ENCODE results near the gene ARHGAP20. TPM values are rescaled to one million over a fixed set of nuclear protein-coding genes. Genes with fewer than 3 reads are reported as not detected.

The ARHGAP20 gene
- total RNA-seq, 2 experiments from 2014 or later, result 0.43 to 0.46 TPM

DNA sequence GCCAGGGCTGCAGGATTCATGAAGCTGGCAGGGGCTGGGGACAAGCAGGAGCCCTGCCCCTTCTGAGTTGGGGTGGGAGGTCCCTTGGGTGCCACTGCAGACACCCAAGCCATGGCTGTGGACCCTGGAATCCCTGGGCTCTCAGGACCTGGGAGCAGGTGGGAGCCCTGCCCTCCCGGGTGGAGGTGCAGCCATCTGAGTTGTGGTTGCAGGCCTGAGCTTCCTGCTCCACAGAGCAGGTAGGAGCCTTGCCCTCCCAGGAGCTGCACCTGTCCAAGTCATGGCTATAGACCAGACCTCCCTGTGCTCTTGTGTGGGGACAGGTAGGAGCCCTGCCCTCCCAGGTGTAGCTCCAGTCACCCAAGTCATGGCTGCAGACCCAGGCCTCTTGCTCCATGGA is 113.5 kb downstream of the ARHGAP20 start:
- CTCF ChIA-PET, result no interaction called here
- POLR2A ChIA-PET, result no interaction called here
- ATAC-seq (no peak), DNase-seq (no peak)
- no peak overlapping the region for H3K27ac Mint-ChIP-seq
- intact Hi-C loops (cut with DNase I, micrococcal nuclease), result no loop called here
- no peak overlapping the region for H3K4me3 Mint-ChIP-seq
- no peaks in the 10 kb centered on the region for H3K4me1 Mint-ChIP-seq
- H3K27me3 Mint-ChIP-seq, result no peaks in the 10 kb centered on the region
- H3K36me3 Mint-ChIP-seq (ENCODE audit: low read depth), result no peaks in the 10 kb centered on the region
- no peaks in the 10 kb centered on the region for H3K9me3 Mint-ChIP-seq (ENCODE audit: low read depth)

DNA sequence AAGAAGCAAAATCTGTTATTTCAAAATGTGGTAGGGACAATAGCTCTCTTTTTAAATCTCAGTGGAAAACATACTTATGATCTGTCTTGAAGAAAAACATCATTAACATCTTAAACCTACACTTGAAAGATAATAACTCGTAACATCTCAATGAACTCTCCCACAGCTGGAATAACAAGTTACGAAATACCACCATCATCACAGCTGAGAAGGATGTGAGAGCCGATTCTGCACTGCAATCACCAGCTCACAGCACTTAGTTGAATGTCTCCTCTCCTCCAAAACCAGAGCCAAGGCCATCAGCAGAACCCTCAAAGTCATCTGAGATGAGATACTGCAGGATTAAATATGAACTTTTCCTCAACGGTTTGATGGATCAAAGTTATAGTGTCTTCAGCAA is 124.3 kb downstream of the ARHGAP20 start:
- intact Hi-C loops (cut with DNase I, micrococcal nuclease), result no loop called here
- ATAC-seq (no peak), DNase-seq (no peak)
- Mint-ChIP-seq H3K27me3 (no peaks in the 10 kb centered on the region), H3K4me3 (no peak overlapping the region), H3K4me1 (no peaks in the 10 kb centered on the region), H3K27ac (no peak overlapping the region), H3K36me3 (ENCODE audit: low read depth) (no peaks in the 10 kb centered on the region), H3K9me3 (ENCODE audit: low read depth) (no peaks in the 10 kb centered on the region)
- POLR2A ChIA-PET, result interaction anchor here (0.5 kb wide), 1 partner anchor 205 kb away, joined by 3 read pairs; no protein-coding TSS in a partner anchor
- CTCF ChIA-PET, result interaction anchor here (1.0 to 2.2 kb wide), 4 partner anchors 8 to 566 kb away, joined by 3 to 7 read pairs (median 3); no protein-coding TSS in a partner anchor

DNA sequence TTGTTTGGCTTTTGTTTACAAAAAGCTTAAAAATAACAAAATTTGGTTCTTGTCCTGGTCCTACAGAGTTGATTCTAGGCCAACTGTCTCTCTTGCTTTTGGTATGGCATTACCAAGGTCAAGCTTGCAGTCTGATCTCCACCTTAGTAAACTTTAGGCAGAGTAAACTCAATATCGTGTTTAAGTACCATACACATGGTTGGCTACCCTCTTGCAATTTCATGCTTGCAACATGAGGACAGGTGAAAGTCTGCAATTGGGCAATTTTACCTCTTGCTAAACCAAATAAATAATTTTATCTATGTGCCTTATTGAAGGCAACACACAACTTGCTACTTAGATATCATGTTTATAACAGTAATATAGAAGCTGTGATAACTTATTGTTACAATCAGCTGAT is 125.1 kb downstream of the ARHGAP20 start:
- Mint-ChIP-seq H3K36me3 (ENCODE audit: low read depth) (no peaks in the 10 kb centered on the region), H3K4me1 (no peaks in the 10 kb centered on the region), H3K9me3 (ENCODE audit: low read depth) (no peaks in the 10 kb centered on the region), H3K27ac (no peak overlapping the region), H3K27me3 (no peaks in the 10 kb centered on the region), H3K4me3 (no peak overlapping the region)
- DNase-seq (no peak), ATAC-seq (no peak)
- intact Hi-C loops (cut with DNase I, micrococcal nuclease), result no loop called here
- ChIA-PET CTCF (interaction anchor here (0.6 kb wide), 1 partner anchor 266 kb away, joined by 4 read pairs; no protein-coding TSS in a partner anchor), POLR2A (interaction anchor here (0.6 kb wide), 1 partner anchor 138 kb away, joined by 3 read pairs; no protein-coding TSS in a partner anchor)

DNA sequence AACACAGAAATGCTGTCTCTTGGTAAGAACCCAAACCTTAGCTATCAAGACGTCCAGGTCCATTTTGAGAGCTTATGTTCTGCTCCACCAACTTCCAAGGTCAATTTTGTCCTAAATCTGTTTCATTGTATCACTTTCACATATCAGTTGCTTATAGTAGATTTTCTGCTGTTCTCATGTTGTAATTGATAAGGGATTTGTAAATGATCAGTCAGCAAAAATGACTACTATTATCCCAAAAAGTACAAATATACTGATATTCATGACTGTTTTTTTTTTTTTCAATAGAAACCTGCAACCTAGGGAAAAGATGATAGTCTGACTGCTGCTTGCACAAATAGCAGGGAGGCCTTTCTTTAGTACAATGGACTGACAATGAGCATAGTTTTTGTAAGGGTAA is 128.1 kb downstream of the ARHGAP20 start:
- DNase-seq, result no peak
- no peak overlapping the region for H3K4me3 Mint-ChIP-seq
- CTCF ChIA-PET, result no interaction called here
- H3K27ac Mint-ChIP-seq, result no peak overlapping the region
- no peaks in the 10 kb centered on the region for H3K9me3 Mint-ChIP-seq (ENCODE audit: low read depth)
- no peaks in the 10 kb centered on the region for H3K4me1 Mint-ChIP-seq
- no peak for ATAC-seq
- no peaks in the 10 kb centered on the region for H3K27me3 Mint-ChIP-seq
- POLR2A ChIA-PET, result no interaction called here
- intact Hi-C loops (cut with DNase I, micrococcal nuclease), result no loop called here
- H3K36me3 Mint-ChIP-seq (ENCODE audit: low read depth), result no peaks in the 10 kb centered on the region

DNA sequence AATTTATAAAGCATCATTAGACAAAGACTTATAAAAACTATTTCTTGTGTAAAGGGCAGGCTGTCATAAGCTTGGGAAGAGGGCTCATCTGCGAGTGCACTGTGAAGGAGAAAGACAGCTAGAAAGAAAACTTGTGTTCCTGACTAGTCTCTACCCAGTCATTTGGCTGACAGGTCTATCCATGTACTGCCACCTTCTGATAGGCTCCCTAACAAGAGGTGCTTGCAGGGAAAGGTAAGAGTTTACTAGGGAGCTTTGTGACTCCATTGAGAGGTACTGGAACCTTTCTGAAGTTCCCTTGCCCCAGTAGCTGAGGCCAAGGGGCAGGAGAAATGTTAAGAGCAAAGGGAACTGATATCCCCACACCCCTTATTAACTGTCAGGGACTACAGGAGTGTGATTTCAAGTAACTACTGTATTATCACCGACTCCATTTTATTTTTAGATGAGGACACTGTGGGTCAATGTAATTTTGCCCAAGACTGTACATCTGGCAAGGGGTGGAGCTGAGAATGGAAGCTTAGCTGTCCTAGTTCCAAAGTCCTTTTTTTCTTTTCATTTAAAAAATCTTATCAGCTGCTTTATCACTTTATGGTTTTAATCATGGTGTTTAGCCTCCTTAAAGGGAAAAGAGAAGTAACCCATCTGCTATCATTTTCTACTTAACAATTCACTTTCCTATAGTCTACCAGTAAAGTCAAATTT is 129.4 kb downstream of the ARHGAP20 start:
- H3K36me3 Mint-ChIP-seq (ENCODE audit: low read depth), result no peaks in the 10 kb centered on the region
- no peak overlapping the region for H3K4me3 Mint-ChIP-seq
- CTCF ChIA-PET, result interaction anchor here (1.2 kb wide), 1 partner anchor 137 kb away, joined by 3 read pairs; no protein-coding TSS in a partner anchor
- intact Hi-C loops (cut with DNase I, micrococcal nuclease), result no loop called here
- no peaks in the 10 kb centered on the region for H3K27me3 Mint-ChIP-seq
- no peak for DNase-seq
- no peak for ATAC-seq
- no peaks in the 10 kb centered on the region for H3K4me1 Mint-ChIP-seq
- H3K9me3 Mint-ChIP-seq (ENCODE audit: low read depth), result no peaks in the 10 kb centered on the region
- H3K27ac Mint-ChIP-seq, result no peak overlapping the region
- POLR2A ChIA-PET, result no interaction called here

DNA sequence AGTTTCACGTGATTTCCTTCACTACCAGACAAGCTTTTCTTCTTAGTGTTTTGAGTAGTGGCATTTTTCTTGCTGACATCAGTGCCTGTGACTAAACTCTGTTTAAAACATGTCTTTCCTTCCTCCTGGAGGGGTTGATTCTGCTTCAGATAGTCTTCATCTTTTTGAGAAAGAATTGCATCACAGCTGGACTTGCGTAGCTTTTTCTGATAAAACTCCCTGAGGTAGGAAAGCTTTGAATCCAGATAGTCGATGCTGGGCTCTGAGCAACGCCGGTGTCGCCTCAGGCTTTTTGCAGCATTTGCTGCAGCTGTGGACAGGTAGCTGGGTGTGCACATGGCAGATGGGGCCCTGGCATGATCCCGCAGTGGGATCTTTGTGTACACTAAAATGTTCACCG is 131.7 kb downstream of the ARHGAP20 start:
- Mint-ChIP-seq H3K36me3 (ENCODE audit: low read depth) (no peaks in the 10 kb centered on the region), H3K4me1 (no peaks in the 10 kb centered on the region), H3K9me3 (ENCODE audit: low read depth) (no peaks in the 10 kb centered on the region), H3K27me3 (no peaks in the 10 kb centered on the region), H3K4me3 (no peak overlapping the region), H3K27ac (no peak overlapping the region)
- CTCF ChIA-PET, result interaction anchor here (0.8 to 1.5 kb wide), 2 partner anchors 8 to 104 kb away, joined by 3 to 7 read pairs; no protein-coding TSS in a partner anchor
- ATAC-seq, result no peak
- POLR2A ChIA-PET, result no interaction called here
- DNase-seq, result no peak
- intact Hi-C loops (cut with DNase I, micrococcal nuclease), result no loop called here

DNA sequence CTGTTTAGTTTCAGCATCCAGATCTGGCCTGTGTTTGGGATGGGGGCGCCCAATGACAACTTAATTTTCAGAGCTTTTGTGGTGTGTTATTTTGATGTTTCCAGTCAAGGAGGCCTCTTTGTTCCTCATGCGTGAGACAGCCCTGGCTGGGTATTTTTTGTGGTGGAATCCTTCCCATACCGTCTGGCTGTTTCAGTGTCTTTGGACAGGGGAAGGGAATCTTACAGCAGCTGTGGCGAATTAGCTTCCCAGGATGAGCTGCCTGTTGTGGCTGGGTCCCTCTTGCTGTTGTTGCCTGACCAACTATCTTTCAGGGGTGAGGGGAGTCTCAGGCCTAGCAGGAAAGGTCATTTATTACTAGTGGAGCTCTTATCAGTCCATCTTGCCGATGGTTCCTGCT is 138.8 kb downstream of the ARHGAP20 start:
- Mint-ChIP-seq H3K27ac (no peak overlapping the region), H3K4me3 (no peak overlapping the region), H3K27me3 (peaks cover 2% of the 10 kb centered on the region), H3K9me3 (ENCODE audit: low read depth) (no peaks in the 10 kb centered on the region), H3K4me1 (no peaks in the 10 kb centered on the region), H3K36me3 (ENCODE audit: low read depth) (no peaks in the 10 kb centered on the region)
- no peak for ATAC-seq
- intact Hi-C loops (cut with DNase I, micrococcal nuclease), result no loop called here
- CTCF ChIA-PET, result interaction anchor here (0.9 kb wide), 1 partner anchor 15 kb away, joined by 3 read pairs; no protein-coding TSS in a partner anchor
- no peak for DNase-seq
- POLR2A ChIA-PET, result no interaction called here

DNA sequence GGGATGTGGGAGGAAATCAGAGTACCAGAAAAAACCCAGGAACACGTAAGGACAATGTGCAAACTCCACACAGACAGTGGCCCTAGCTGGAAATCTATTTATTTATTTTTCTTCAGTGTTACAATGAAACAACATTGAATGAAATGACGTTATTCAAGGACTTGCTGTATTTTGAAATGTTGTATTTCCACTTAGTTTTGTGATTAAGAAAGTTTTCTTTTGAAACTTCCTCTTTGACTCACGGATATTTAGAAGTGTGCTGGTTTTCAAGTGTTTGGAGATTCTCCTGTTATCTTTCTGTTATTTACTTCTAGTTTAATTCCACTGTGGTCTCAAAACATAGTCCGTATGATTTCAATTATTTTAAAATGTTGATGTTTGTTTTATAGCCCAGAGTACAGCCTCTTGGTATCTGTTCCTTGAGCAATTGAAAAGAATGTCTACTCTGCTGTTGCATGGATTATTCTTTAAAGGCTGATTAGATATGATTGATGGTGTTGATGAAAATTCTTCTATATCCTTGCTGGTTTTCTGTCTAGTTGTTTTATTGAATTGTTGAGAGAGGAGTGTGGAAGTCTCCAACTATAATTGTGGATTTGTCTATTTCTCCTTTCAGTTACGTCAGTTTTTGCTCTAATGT is 141.0 kb downstream of the ARHGAP20 start:
- Mint-ChIP-seq H3K27ac (no peak overlapping the region), H3K36me3 (ENCODE audit: low read depth) (no peaks in the 10 kb centered on the region), H3K4me3 (no peak overlapping the region), H3K9me3 (ENCODE audit: low read depth) (no peaks in the 10 kb centered on the region), H3K27me3 (peaks cover 2% of the 10 kb centered on the region), H3K4me1 (no peaks in the 10 kb centered on the region)
- ATAC-seq (no peak), DNase-seq (no peak)
- CTCF ChIA-PET, result no interaction called here
- POLR2A ChIA-PET, result no interaction called here
- intact Hi-C loops (cut with DNase I, micrococcal nuclease), result no loop called here

DNA sequence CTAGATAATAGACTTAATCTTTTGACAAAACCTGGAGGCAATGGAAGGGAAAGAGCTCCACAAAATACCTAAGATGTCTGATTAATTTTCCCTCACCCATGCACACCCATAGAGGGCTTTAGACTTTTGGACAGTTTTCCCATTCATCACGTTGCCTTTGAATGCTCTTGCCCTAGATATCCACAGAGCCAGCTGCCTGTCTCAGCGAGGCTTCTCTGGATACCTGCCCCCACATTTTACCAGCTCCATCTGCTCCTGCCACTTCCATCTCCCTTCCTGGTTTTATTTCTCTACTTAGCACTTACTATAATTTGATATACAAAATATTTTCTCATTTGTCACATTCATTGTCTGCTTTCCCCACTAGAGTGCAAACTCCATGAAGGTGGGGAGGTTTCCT is 145.7 kb downstream of the ARHGAP20 start:
- ChIA-PET CTCF (interaction anchor here (0.6 kb wide), 1 partner anchor 105 kb away, joined by 3 read pairs; no protein-coding TSS in a partner anchor), POLR2A (no interaction called here)
- DNase-seq (no peak), ATAC-seq (no peak)
- no peak overlapping the region for H3K4me3 Mint-ChIP-seq
- H3K27ac Mint-ChIP-seq, result no peak overlapping the region
- H3K36me3 Mint-ChIP-seq (ENCODE audit: low read depth), result no peaks in the 10 kb centered on the region
- H3K27me3 Mint-ChIP-seq, result peaks cover 4% of the 10 kb centered on the region
- intact Hi-C loops (cut with DNase I, micrococcal nuclease), result no loop called here
- H3K9me3 Mint-ChIP-seq (ENCODE audit: low read depth), result no peaks in the 10 kb centered on the region
- no peaks in the 10 kb centered on the region for H3K4me1 Mint-ChIP-seq

DNA sequence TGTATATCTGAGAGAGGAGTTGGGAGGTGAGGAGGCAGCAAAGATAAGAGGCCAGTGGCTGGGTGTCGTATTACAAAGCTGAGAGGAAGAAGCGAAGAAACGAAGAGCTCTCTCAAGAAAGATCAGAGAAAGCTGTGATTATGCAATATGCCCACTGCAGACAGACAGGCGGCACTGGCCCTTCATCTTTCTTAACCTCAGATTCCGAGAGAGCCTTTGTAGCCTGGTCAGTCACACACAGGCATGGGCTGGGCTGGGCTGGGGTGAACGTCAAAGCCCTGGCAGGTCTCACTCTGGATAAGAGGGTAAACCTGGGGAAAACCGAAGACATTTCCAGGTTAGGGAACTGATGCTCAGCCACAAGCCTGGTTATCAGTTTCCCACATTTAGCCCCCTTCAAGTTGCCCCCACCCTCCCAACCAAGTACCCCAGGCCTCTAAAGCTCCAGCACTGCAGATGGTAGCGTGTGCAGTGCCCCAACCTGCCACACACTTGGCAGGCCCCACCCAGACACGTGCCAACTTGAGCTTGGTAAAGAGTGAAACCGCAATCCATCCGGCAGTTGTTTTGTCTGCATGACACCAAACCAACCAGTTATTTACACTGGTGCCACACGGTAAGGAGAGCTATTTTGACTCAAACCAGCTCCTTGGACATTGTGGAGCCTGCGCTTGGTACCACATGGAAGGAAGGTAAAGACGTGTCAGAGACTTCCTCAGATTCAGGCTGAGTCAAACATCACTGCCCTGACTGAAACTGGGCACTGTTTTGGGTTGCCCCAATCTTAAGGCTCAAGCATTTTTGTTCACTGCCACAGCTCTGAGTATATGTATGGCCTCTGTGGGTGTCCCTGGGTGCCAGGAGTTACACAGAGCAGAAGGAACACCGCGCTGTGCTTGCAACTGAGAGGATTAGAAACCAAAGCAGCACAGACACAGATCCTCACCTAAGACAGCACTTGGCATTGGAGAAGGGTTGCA is 146.6 kb downstream of the ARHGAP20 start:
- peaks cover 6% of the 10 kb centered on the region for H3K27me3 Mint-ChIP-seq
- no peaks in the 10 kb centered on the region for H3K4me1 Mint-ChIP-seq
- CTCF ChIA-PET, result interaction anchor here (0.6 kb wide), 1 partner anchor 104 kb away, joined by 3 read pairs; no protein-coding TSS in a partner anchor
- DNase-seq (no peak), ATAC-seq (no peak)
- no peak overlapping the region for H3K27ac Mint-ChIP-seq
- H3K36me3 Mint-ChIP-seq (ENCODE audit: low read depth), result no peaks in the 10 kb centered on the region
- intact Hi-C loops (cut with DNase I, micrococcal nuclease), result no loop called here
- H3K4me3 Mint-ChIP-seq, result no peak overlapping the region
- POLR2A ChIA-PET, result no interaction called here
- no peaks in the 10 kb centered on the region for H3K9me3 Mint-ChIP-seq (ENCODE audit: low read depth)

DNA sequence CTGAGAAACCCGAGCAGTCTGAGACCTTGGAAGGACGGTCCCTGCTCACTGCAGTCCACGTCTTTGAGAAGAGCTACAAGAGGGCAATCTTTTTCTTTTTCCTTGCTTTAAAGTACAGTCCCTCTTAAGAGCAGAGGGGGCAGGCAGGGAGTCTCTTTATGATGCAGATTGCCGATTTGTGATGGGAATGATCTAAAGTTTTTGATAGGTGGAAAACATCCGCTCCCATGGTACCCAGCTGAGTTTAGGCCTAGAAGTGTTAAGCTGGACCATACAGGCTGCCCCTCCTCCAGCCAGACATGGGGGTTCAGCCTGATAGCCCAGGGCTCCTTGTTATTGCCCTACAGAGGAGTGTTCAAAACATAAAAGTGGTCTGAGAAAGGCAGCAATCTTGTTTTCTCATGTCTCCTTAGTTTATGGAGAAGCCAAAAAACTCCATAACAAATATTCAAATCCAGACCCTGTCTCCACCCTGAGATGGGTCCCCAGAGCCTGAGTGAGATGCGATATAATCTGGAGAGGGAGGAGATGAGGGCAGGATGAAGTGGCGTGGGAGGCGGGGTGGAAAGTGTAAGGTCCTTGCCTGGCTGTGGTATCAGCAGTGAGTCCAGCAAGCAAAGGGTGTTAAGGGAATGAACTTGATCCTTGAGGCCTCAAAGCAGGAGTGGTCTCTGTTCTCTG is 147.4 kb downstream of the ARHGAP20 start:
- no peaks in the 10 kb centered on the region for H3K9me3 Mint-ChIP-seq (ENCODE audit: low read depth)
- no peaks in the 10 kb centered on the region for H3K36me3 Mint-ChIP-seq (ENCODE audit: low read depth)
- H3K27me3 Mint-ChIP-seq, result peaks cover 11% of the 10 kb centered on the region
- CTCF ChIA-PET, result no interaction called here
- intact Hi-C loops (cut with DNase I, micrococcal nuclease), result no loop called here
- H3K4me1 Mint-ChIP-seq, result no peaks in the 10 kb centered on the region
- no peak overlapping the region for H3K4me3 Mint-ChIP-seq
- DNase-seq (no peak), ATAC-seq (no peak)
- POLR2A ChIA-PET, result no interaction called here
- no peak overlapping the region for H3K27ac Mint-ChIP-seq

Measured in activated CD4-positive, alpha-beta T cell treated with anti-CD3 and anti-CD28 coated beads for 36 hours (primary cell).